SK-N-SH (cell line): ENCODE measurements around the gene GSDMA. TPM values are rescaled to one million over a fixed set of nuclear protein-coding genes. Genes with fewer than 3 reads are reported as not detected.

Source experiments
- CTCF ChIA-PET: fragments of 300-600, 350-600 bp; formaldehyde crosslinking; extraction: SDS; loops from one replicate; lab custom pipeline; 2021; lab: Yijun Ruan, JAX
- POLR2A ChIA-PET: fragments of 350-600 bp; sonication (Branson Sonifier 250); formaldehyde crosslinking; extraction: SDS; loops from one replicate; lab custom pipeline; 2020; ENCODE audit warnings: antibody characterized with exemption, inconsistent platforms; lab: Yijun Ruan, JAX
- DNase-seq: peaks from one replicate; pipeline ENCODE4 v3.0.0; 2012
- H2AFZ ChIP-seq: fragments of 200-600 bp; sonication (generic); 2 replicates; pipeline ENCODE4 v1.8.1; 2016; ENCODE audit warnings: antibody characterized with exemption, mild to moderate bottlenecking, low read depth
- H3F3A ChIP-seq: fragments of 200-600 bp; sonication (generic); replicated peaks from 2 replicates; pipeline ENCODE3; 2016; ENCODE audit warnings: antibody characterized with exemption, mild to moderate bottlenecking; ENCODE audit not compliant: insufficient read depth
- H3K27ac ChIP-seq, 2 experiments: fragments of 200-500 bp in 1 of 2; fragments of 200-600 bp in 1 of 2; sonication (Bioruptor generic) in 1 of 2; sonication (generic), shearing (Covaris generic) in 1 of 2; 2 replicates each; pipeline versions ENCODE4 v1.5.1 to v1.6.1; 2014 to 2016; ENCODE audit warnings: low read depth in 2 of 2, inconsistent platforms in 1 of 2, low read length in 1 of 2, mild to moderate bottlenecking in 1 of 2, mixed read lengths in 1 of 2
- H3K27me3 ChIP-seq: fragments of 200-600 bp; sonication (generic), shearing (Covaris generic); 2 replicates; pipeline ENCODE4 v1.6.1; 2016; ENCODE audit warnings: mixed run types; ENCODE audit not compliant: insufficient read depth
- H3K36me3 ChIP-seq, 2 experiments: fragments of 200-500 bp in 1 of 2; fragments of 200-600 bp in 1 of 2; sonication (Bioruptor generic) in 1 of 2; sonication (generic) in 1 of 2; replicated peaks in 1 of 2; 2 replicates each; pipeline versions ENCODE3 to v1.5.1; 2014 to 2016; ENCODE audit warnings: low read length in 1 of 2, mild to moderate bottlenecking in 1 of 2; ENCODE audit not compliant: insufficient read depth in 2 of 2, control insufficient read depth in 1 of 2
- H3K4me1 ChIP-seq, 2 experiments: fragments of 200-500 bp in 1 of 2; fragments of 200-600 bp in 1 of 2; sonication (Bioruptor generic) in 1 of 2; sonication (generic), shearing (Covaris generic) in 1 of 2; 2 replicates each; pipeline versions ENCODE4 v1.5.1 to v1.6.1; 2014 to 2016; ENCODE audit warnings: low read depth in 1 of 2, low read length in 1 of 2, mixed run types in 1 of 2; ENCODE audit not compliant: insufficient read depth in 2 of 2, control insufficient read depth in 1 of 2
- H3K4me2 ChIP-seq: fragments of 200-600 bp; sonication (generic), shearing (Covaris generic); 2 replicates; pipeline ENCODE4 v1.6.1; 2017; ENCODE audit warnings: mixed run types
- H3K4me3 ChIP-seq, 2 experiments: fragments of 200-500 bp in 1 of 2; fragments of 200-600 bp in 1 of 2; sonication (Bioruptor generic) in 1 of 2; sonication (generic), shearing (Covaris generic) in 1 of 2; 2 replicates each; pipeline versions ENCODE4 v1.5.1 to v1.8.1; 2014 to 2016; ENCODE audit warnings: low read depth in 2 of 2, inconsistent platforms in 1 of 2, low read length in 1 of 2, mild to moderate bottlenecking in 1 of 2, mixed read lengths in 1 of 2, moderate library complexity in 1 of 2
- H3K79me2 ChIP-seq: fragments of 200-600 bp; sonication (generic); 2 replicates; pipeline ENCODE4 v1.8.1; 2017; ENCODE audit warnings: mild to moderate bottlenecking; ENCODE audit not compliant: insufficient read depth
- H3K9ac ChIP-seq: fragments of 200-600 bp; sonication (generic); 2 replicates; pipeline ENCODE4 v1.6.1; 2017; ENCODE audit warnings: mixed run types
- H3K9me2 ChIP-seq: fragments of 200-600 bp; sonication (generic); 2 replicates; pipeline ENCODE4 v1.6.1; 2017; ENCODE audit warnings: mixed run types
- H3K9me3 ChIP-seq: fragments of 200-600 bp; sonication (generic); 2 replicates; pipeline ENCODE4 v1.6.1; 2017; ENCODE audit warnings: mixed run types, mild to moderate bottlenecking, moderate library complexity
- H4K20me1 ChIP-seq: fragments of 200-600 bp; sonication (generic); 2 replicates; pipeline ENCODE4 v1.6.1; 2017; ENCODE audit warnings: mild to moderate bottlenecking, mixed run types; ENCODE audit not compliant: insufficient read depth
- CHD2 ChIP-seq: fragments of 150-350 bp; IDR thresholded peaks from 2 replicates; pipeline ENCODE4 v1.6.1; 2018; ENCODE audit warnings: low read length; ENCODE audit not compliant: partially characterized antibody
- CTCF ChIP-seq: fragments of 200-600 bp; sonication (generic); IDR thresholded peaks from 2 replicates; pipeline ENCODE4 v1.6.1; 2017; ENCODE audit warnings: antibody characterized with exemption, mild to moderate bottlenecking, moderate library complexity
- ELF1 ChIP-seq: IDR thresholded peaks from 2 replicates; pipeline ENCODE4 v1.4.0; 2012
- EZH2phosphoT487 ChIP-seq: fragments of 200-600 bp; sonication (generic); IDR thresholded peaks from 2 replicates; pipeline ENCODE4 v1.6.1; 2017; ENCODE audit warnings: low read depth, mixed run types, mild to moderate bottlenecking, antibody characterized with exemption, moderate library complexity, borderline replicate concordance
- FOSL2 ChIP-seq: IDR thresholded peaks from 2 replicates; pipeline ENCODE4 v1.4.0; 2012; ENCODE audit warnings: low read depth, mild to moderate bottlenecking, moderate library complexity, borderline replicate concordance
- GABPA ChIP-seq: IDR thresholded peaks from 2 replicates; pipeline ENCODE4 v1.4.0; 2012; ENCODE audit warnings: low read depth, mild to moderate bottlenecking
- GATA2 ChIP-seq: sonication (generic); formaldehyde crosslinking; IDR thresholded peaks from 2 replicates; pipeline ENCODE4 v1.5.0; 2020; ENCODE audit warnings: mild to moderate bottlenecking, missing genetic modification reagents
- MAX ChIP-seq: IDR thresholded peaks from 2 replicates; pipeline ENCODE4 v1.4.0; 2012; ENCODE audit warnings: low read depth
- MEF2A ChIP-seq: IDR thresholded peaks from 2 replicates; pipeline ENCODE4 v1.4.0; 2012; ENCODE audit warnings: low read depth, borderline replicate concordance
- MXI1 ChIP-seq: IDR thresholded peaks from 2 replicates; pipeline ENCODE4 v1.6.1; 2012; ENCODE audit warnings: mild to moderate bottlenecking, low read depth, low read length, improper control_type of control experiment
- NFIC ChIP-seq: IDR thresholded peaks from 2 replicates; pipeline ENCODE4 v1.4.0; 2012; ENCODE audit warnings: borderline replicate concordance
- NRF1 ChIP-seq: IDR thresholded peaks from 2 replicates; pipeline ENCODE4 v1.6.1; 2012; ENCODE audit warnings: low read depth, mild to moderate bottlenecking, low read length
- PBX3 ChIP-seq: IDR thresholded peaks from 2 replicates; pipeline ENCODE4; 2012
- POLR2AphosphoS5 ChIP-seq: IDR thresholded peaks from 2 replicates; pipeline ENCODE4 v1.6.1; 2012; ENCODE audit warnings: low read depth, low read length
- RAD21 ChIP-seq: IDR thresholded peaks from 2 replicates; pipeline ENCODE4 v1.6.1; 2012; ENCODE audit warnings: mild to moderate bottlenecking, low read length
- REST ChIP-seq: IDR thresholded peaks from 2 replicates; pipeline ENCODE4 v1.6.1; 2012; ENCODE audit warnings: mild to moderate bottlenecking, low read depth, low read length, moderate library complexity
- RFX5 ChIP-seq: IDR thresholded peaks from 2 replicates; pipeline ENCODE4 v1.6.1; 2012; ENCODE audit warnings: mild to moderate bottlenecking, improper control_type of control experiment, low read length
- SIN3A ChIP-seq: IDR thresholded peaks from 2 replicates; pipeline ENCODE4 v1.6.1; 2012; ENCODE audit warnings: low read depth, mild to moderate bottlenecking, low read length, moderate library complexity, borderline replicate concordance
- TEAD4 ChIP-seq: IDR thresholded peaks from 2 replicates; pipeline ENCODE4 v1.4.0; 2012; ENCODE audit warnings: mild to moderate bottlenecking, borderline replicate concordance; ENCODE audit not compliant: insufficient read depth
- USF2 ChIP-seq: fragments of 150-350 bp; IDR thresholded peaks from 2 replicates; pipeline ENCODE4 v1.6.1; 2017; ENCODE audit warnings: antibody characterized with exemption, low read length, low read depth, borderline replicate concordance
- ZBTB33 ChIP-seq: IDR thresholded peaks from 2 replicates; pipeline ENCODE4 v1.4.0; 2012; ENCODE audit warnings: low read depth, borderline replicate concordance
- WGBS: methylation state at CpG from one replicate; pipeline ENCODE4 v1.1.6; 2017; ENCODE audit warnings: low lambda C conversion rate; 5-methylcytosine and 5-hydroxymethylcytosine counted together
- polyA plus RNA-seq, 3 experiments: library from polyadenylated mRNA; depleted of rRNA; stranded (reverse); fragments of >200 nt; gene quantifications; 2 replicates each; pipeline ENCODE4 v1.2.3, GENCODE V29; 2012

GSDMA gene
- polyA plus RNA-seq, 1 of the 3 experiments (the other 2 are of a cell fraction): not detected

GRCh38 chr17:39927101-39927928 lies 35.5 kb upstream of the GSDMA start, which contains the start of the genes LRRC3C and ORMDL3:
TSS of gene LRRC3C (plus strand) at chr17:39927732. CDS start at chr17:39941524, 13,792 bp downstream.
TSS of gene ORMDL3 (minus strand) at chr17:39927601. CDS start at chr17:39924203, 3,398 bp downstream.
- Histone ChIP-seq H3K79me2 (peaks cover 37% of the 10 kb centered on the region), H3F3A (peaks cover 27% of the 10 kb centered on the region), H3K9me3 (no peaks in the 10 kb centered on the region), H3K4me2 (peak within 1 kb of the TSS; percentile 96), H3K4me3 (peak within 1 kb of the TSS; percentile 60 to 92), H3K4me1 (peaks cover 8 to 32% of the 10 kb centered on the region in 2 experiments; a peak in 3 of 4 replicates), H3K27me3 (no peaks in the 10 kb centered on the region), H3K9me2 (no peaks in the 10 kb centered on the region), H3K36me3 (peaks cover 7 to 18% of the 10 kb centered on the region in 2 experiments), H2AFZ (peak within 1 kb of the TSS; percentile 86; the same call in 1 of the 2 replicates), H4K20me1 (peaks cover 37% of the 10 kb centered on the region), H3K9ac (peak within 1 kb of the TSS; percentile 86), H3K27ac (peak within 1 kb of the TSS; percentile 73 to 90; a peak in 3 of 4 replicates)
- CTCF ChIA-PET: interaction anchor here (0.9 to 3.4 kb wide), 5 partner anchors 11 to 108 kb away, joined by 3 to 20 read pairs (median 4); partner anchors contain the start of gene PSMD3
- POLR2A ChIA-PET: interaction anchor here (1.0 kb wide), 1 partner anchor 12 kb away, joined by 3 read pairs; no protein-coding TSS in a partner anchor
- 2% methylated on average over 34 of the region's 72 CpGs for WGBS
- DNase-seq: peak; percentile 96
- TF ChIP-seq POLR2AphosphoS5 (peak; percentile 65), PBX3 (no peak), NFIC (peak; percentile 70), REST (no peak), FOSL2 (no peak; the same call in 1 of the 2 replicates), GABPA (peak; percentile 55), RFX5 (no peak), CTCF (no peak), USF2 (no peak), EZH2phosphoT487 (no peak), CHD2 (peak; percentile 94), NRF1 (peak; percentile 11; the same call in 1 of the 2 replicates), TEAD4 (no peak), MXI1 (no peak; the same call in 1 of the 2 replicates), SIN3A (peak; percentile 72; the same call in 1 of the 2 replicates), ELF1 (peak; percentile 83), MAX (no peak), ZBTB33 (no peak), MEF2A (no peak), RAD21 (no peak), GATA2 (CRISPR knock-in tag) (no peak)
